GM18861 (cell line): Measurements from ENCODE around the gene NPPB.

ENCODE experiments used
- ATAC-seq: cut with Tn5 transposase; IDR thresholded peaks from one replicate; pipeline ENCODE4 v1.9.1; 2021; ENCODE audit not compliant: unreplicated experiment

Gene NPPB

DNA sequence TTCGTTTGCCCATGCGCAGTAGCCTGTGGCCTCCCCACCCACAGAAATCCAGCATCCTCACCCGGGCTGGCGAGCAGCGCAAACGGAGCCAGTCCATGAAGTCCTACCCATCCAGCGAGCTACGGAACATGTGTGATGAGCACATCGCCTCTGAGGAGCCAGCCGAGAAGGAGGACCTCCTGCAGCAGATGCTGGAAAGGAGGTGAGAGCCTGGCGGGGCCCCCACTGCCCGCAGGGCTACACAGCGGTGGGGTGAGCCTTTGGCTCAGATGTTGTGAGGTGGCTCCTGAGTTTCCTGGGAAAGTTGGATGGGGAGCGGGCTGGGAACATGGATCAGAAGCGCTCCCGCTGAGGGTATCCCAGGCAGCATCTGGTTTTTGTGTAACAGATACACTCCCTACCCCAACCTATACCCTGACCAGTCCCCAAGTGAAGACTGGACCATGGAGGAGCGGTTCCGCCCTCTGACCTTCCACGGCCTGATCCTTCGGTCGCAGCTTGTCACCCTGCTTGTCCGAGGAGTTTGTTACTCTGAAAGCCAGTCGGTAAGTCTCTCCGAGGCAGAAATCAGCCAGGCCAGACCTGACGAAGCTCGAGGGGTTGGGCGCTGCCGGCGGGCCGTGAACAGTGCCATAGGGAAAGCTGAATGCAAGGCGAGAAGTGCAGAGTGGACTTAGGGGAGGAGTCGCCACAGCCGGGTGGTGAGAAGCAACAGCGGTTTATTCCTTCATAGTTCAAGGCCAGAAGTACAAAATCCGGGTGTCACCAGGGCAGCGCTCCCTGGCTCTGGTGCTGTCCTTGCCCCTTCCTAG, 21.6 kb downstream of the NPPB start:
- no peak for ATAC-seq

GRCh38 chr1:11835441-11836225, 23.1 kb downstream of the NPPB start:
- ATAC-seq, result no peak

- no peak for ATAC-seq
These were observed 24.8 kb downstream of the NPPB start for GRCh38 chr1:11833900-11834299.

DNA sequence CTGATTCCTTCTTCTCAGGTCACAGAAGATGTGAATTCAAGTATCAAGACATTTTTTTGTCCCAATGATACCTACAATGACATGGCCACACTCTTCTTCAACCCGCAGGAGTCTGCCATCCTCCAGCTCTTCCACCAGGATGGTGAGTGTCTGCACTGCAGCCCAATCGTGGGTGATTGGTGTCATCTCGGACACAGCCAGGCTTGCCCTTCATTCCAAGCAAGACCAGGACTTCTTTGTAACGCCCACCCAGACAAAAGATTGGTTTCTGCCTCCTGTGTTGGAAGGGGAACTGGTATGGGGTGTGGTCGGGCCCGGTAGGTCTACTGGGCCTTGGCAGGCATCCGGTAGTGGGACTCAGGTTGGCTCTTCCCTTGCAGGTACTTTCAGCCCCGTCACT, 25.2 kb downstream of the NPPB start:
- no peak for ATAC-seq

DNA sequence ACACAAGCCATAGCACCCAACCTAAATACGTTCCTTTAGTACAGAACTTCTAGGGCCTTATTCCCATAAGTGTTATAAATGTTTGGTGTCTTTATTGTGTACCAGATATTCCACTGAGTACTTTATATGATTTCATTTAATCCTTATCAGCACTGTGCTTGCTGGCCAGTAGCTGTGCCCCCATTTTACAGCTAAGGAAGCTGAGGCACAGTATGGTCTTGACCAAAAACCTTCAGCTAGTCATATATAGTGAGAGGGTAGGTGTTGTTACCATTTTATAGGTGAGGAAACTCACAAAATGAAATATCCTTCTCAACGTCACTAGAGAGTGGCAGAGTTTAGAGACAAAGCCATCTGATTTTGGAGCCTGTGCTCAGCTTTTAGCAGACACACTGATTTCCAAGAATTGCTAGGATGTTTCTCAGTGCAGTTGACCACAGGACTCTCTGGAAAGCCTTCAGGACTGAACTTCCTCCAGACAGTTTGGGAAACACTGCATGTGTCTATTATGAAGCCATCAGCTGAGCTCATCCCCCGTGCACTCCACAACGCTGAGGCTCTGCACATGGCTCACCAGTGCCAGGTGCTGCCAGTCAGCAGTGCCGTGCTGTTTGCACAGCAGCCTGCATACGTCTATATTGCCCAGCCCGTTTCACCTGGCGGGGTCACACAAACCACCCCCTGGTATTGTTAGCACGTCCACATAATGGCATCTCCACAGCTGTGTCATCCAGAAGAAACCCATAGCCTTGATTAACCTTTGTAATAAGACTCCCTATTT, 26.6 kb downstream of the NPPB start:
- ATAC-seq, result no peak

DNA sequence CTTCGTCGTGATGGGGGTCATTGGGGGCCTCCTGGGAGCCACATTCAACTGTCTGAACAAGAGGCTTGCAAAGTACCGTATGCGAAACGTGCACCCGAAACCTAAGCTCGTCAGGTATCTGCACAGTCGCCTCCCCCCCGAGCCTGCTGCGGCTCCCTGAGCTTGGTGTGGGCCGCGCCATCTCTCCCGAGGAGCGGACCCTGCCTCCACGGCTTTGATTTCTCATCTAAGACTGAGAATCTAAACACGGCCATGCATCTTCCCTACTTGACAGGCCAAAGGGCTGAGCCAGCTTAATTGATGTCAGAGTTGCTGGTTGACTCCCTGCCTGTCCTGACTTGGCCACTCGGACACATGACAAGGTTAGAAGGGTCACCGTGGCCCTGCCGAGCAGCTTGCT, 30.2 kb downstream of the NPPB start:
- no peak for ATAC-seq

- ATAC-seq, result no peak
These were observed 31.8 kb downstream of the NPPB start for GRCh38 chr1:11826946-11827345.

- no peak for ATAC-seq
These were observed 33.6 kb downstream of the NPPB start for GRCh38 chr1:11825131-11825530.

DNA sequence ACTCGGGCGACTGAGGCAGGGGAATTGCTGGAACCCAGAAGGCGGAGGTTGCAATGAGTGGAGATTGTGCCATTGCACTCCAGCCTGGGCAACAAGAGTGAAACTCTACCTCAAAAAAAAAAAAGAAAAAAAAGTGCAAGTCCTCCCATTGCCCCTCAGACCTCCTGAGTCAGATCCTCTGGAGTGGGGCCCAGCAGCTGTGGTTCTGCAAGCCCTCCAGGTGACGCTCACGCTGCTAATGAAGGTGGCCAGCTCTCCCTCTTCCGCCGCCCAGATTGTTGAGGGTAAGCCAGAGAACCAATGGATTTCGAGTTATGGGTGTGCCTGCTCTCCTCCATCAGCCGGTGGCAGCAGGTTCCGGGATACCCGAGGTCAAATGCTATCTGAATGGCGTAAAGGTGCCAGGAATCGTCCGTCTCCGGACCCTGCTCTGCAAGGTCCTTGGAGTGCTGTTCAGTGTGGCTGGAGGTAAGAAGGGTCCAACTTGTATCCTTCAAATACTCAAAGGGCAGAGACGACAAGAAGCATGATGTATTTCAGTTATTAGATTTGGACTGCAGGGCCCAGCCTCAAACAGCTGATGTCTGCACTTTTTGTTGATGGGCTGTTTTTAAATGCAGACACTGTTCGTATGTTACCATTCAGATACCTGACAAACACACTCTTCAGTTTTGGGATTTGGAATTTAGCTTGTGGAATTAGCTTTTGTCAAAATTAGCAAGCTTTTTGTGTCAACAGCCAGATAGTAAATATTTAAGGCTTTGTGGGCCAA, 35.2 kb downstream of the NPPB start:
- no peak for ATAC-seq

DNA sequence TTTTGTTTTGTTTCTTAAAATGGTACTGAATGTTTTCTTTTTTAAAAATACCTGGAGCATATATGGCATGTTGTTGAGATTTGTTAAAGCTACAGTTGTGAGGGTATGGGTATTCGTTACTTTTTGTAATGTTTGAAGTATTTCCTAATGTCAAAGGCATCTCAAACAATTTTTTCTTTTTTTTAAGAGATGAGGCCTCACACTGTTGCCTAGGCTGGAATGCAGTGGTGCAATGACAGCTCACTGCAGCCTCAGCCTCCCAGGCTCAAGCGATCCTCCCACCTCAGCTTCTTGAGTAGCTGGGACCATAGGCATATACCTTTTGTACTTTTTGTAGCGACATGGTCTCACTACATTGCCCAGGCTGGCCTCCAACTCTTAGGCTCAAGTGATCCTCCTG, 36.7 kb downstream of the NPPB start:
- ATAC-seq, result no peak

GRCh38 chr1:11817192-11817591, 41.6 kb downstream of the NPPB start:
- ATAC-seq, result no peak

DNA sequence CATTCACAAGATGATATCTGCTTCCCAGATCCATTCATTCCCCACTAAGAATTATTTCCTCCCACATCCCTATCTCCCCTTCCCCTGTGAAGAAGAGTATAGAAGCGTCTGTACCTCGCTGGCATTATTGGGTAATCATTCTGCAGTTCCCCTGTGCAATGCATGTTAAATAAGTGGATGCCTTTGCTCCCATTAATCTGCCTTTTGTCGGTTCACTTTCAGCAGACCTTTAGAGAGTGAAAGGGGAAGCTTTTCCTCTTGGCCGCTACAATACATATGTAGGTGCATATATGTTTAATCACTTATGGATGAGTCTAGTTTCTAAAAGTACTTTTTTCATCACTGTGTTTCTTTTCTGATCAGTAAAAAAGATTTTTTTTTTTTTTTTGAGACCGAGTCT, 45.7 kb downstream of the NPPB start:
- no peak for ATAC-seq
